UCSD-AML1 (cell line): Measurements from ENCODE around the gene NLE1.
A peak's percentile ranks its signal among the peaks of the same experiment; 100 is the strongest.

Source experiments
- DNase-seq: peaks from one replicate; lab custom pipeline; 2025; ENCODE audit not compliant: unreplicated experiment; lab: John Stamatoyannopoulos, UW

The NLE1 gene

GRCh38 chr17:35087731-35088355 is 54.3 kb downstream of the NLE1 start:
- peak; percentile 41 for DNase-seq

GRCh38 chr17:35086931-35087573 is 55.1 kb downstream of the NLE1 start:
- DNase-seq, result no peak

- DNase-seq, result no peak
Observed at GRCh38 chr17:35086164-35086563, 55.9 kb downstream of the NLE1 start.

- DNase-seq, result no peak
Observed at GRCh38 chr17:35084987-35085386, 57.1 kb downstream of the NLE1 start.

GRCh38 chr17:35083071-35083470 is 59.0 kb downstream of the NLE1 start:
- no peak for DNase-seq

GRCh38 chr17:35082073-35082657 is 59.9 kb downstream of the NLE1 start:
- DNase-seq, result no peak

GRCh38 chr17:35081638-35082037 is 60.5 kb downstream of the NLE1 start:
- DNase-seq, result no peak

GRCh38 chr17:35080536-35080935 is 61.6 kb downstream of the NLE1 start:
- no peak for DNase-seq

- DNase-seq, result no peak
Observed at GRCh38 chr17:35079547-35080423, 62.3 kb downstream of the NLE1 start.
